Mesenchymal stem cell (in vitro differentiated cells and primary cell): ENCODE results near the gene EBP.

Source experiments
- DNase-seq: peaks from one replicate; pipeline ENCODE4 v3.0.0-alpha.2; 2013
- H2AFZ ChIP-seq: one replicate; pipeline ENCODE4 v1.6.1; 2013; ENCODE audit warnings: low read depth, mild to moderate bottlenecking, control low read depth, inconsistent platforms, low read length, moderate library complexity
- H2AK5ac ChIP-seq: 2 replicates; pipeline ENCODE4 v1.6.1; 2013; ENCODE audit warnings: low read length, moderate library complexity, mild to moderate bottlenecking, inconsistent platforms; ENCODE audit not compliant: severe bottlenecking
- H2BK120ac ChIP-seq: one replicate; pipeline ENCODE4 v1.6.1; 2013; ENCODE audit warnings: low read depth, mild to moderate bottlenecking, inconsistent platforms, low read length, moderate library complexity
- H2BK12ac ChIP-seq, 2 experiments: one replicate each; pipeline ENCODE4 v1.6.1; 2013; ENCODE audit warnings: inconsistent platforms in 2 of 2, low read length in 2 of 2, mild to moderate bottlenecking in 2 of 2, moderate library complexity in 2 of 2, control low read depth in 1 of 2
- H2BK15ac ChIP-seq: one replicate; pipeline ENCODE4 v1.6.1; 2013; ENCODE audit warnings: mild to moderate bottlenecking, low read depth, inconsistent platforms; ENCODE audit not compliant: poor library complexity, severe bottlenecking
- H2BK5ac ChIP-seq: 2 replicates; pipeline ENCODE4 v1.6.1; 2013; ENCODE audit warnings: low read depth, mild to moderate bottlenecking, low read length, control low read depth, inconsistent platforms; ENCODE audit not compliant: poor library complexity, severe bottlenecking
- H3K14ac ChIP-seq, 2 experiments: one replicate each; pipeline ENCODE4 v1.6.1; 2013; ENCODE audit warnings: inconsistent platforms in 2 of 2, low read length in 2 of 2, control low read depth in 1 of 2, mild to moderate bottlenecking in 1 of 2, moderate library complexity in 1 of 2
- H3K18ac ChIP-seq, 2 experiments: one replicate each; pipeline ENCODE4 v1.6.1; 2013; ENCODE audit warnings: inconsistent platforms in 2 of 2, low read length in 2 of 2, control low read depth in 1 of 2, low read depth in 1 of 2, mild to moderate bottlenecking in 1 of 2
- H3K23ac ChIP-seq, 2 experiments: one replicate each; pipeline ENCODE4 v1.6.1; 2013; ENCODE audit warnings: inconsistent platforms in 2 of 2, low read length in 2 of 2, mild to moderate bottlenecking in 2 of 2, moderate library complexity in 2 of 2, control low read depth in 1 of 2
- H3K27ac ChIP-seq: 2 replicates; pipeline ENCODE4 v1.5.1; 2013; ENCODE audit warnings: mild to moderate bottlenecking, moderate library complexity, low read length, control low read depth, inconsistent platforms; ENCODE audit not compliant: poor library complexity, severe bottlenecking
- H3K27me3 ChIP-seq, 2 experiments: 2 replicates each; pipeline versions ENCODE4 v1.6.1 to v1.7.0; 2013; ENCODE audit warnings: low read length in 2 of 2, mild to moderate bottlenecking in 2 of 2, moderate library complexity in 2 of 2, control low read depth in 1 of 2, inconsistent platforms in 1 of 2; ENCODE audit not compliant: control insufficient read depth in 1 of 2, insufficient read depth in 1 of 2
- H3K36me3 ChIP-seq, 2 experiments: 2 replicates each; pipeline versions ENCODE4 v1.6.1 to v1.7.0; 2013; ENCODE audit warnings: low read length in 2 of 2, control low read depth in 1 of 2, inconsistent platforms in 1 of 2, low read depth in 1 of 2, mild to moderate bottlenecking in 1 of 2; ENCODE audit not compliant: insufficient read depth in 2 of 2, control insufficient read depth in 1 of 2
- H3K4ac ChIP-seq, 2 experiments: one replicate each; pipeline ENCODE4 v1.6.1; 2013; ENCODE audit warnings: inconsistent platforms in 2 of 2, low read length in 2 of 2, mild to moderate bottlenecking in 2 of 2, moderate library complexity in 2 of 2, control low read depth in 1 of 2, low read depth in 1 of 2
- H3K4me1 ChIP-seq: 2 replicates; pipeline ENCODE4 v1.6.1; 2013; ENCODE audit warnings: low read depth, low read length, control low read depth; ENCODE audit not compliant: control insufficient read depth, insufficient read depth
- H3K4me2 ChIP-seq: 2 replicates; pipeline ENCODE4 v1.6.1; 2013; ENCODE audit warnings: low read length, mild to moderate bottlenecking, inconsistent platforms; ENCODE audit not compliant: poor library complexity, severe bottlenecking
- H3K4me3 ChIP-seq, 2 experiments: 2 replicates each; pipeline versions ENCODE4 v1.5.1 to v1.7.0; 2013; ENCODE audit warnings: low read length in 2 of 2, mild to moderate bottlenecking in 2 of 2, control low read depth in 1 of 2, low read depth in 1 of 2; ENCODE audit not compliant: insufficient read depth in 1 of 2
- H3K79me1 ChIP-seq: replicated peaks from 2 replicates; pipeline ENCODE4 v1.6.1; 2013; ENCODE audit warnings: mild to moderate bottlenecking, control low read depth, low read length, inconsistent platforms; ENCODE audit not compliant: poor library complexity, severe bottlenecking
- H3K9ac ChIP-seq: 2 replicates; pipeline ENCODE4 v1.7.0; 2013; ENCODE audit warnings: mild to moderate bottlenecking, low read length, moderate library complexity
- H3K9me3 ChIP-seq: 2 replicates; pipeline ENCODE4 v1.7.0; 2013; ENCODE audit warnings: mild to moderate bottlenecking, low read length; ENCODE audit not compliant: control insufficient read depth
- H4K8ac ChIP-seq: one replicate; pipeline ENCODE4 v1.6.1; 2013; ENCODE audit warnings: inconsistent platforms, mild to moderate bottlenecking, low read length, moderate library complexity
- H4K91ac ChIP-seq: one replicate; pipeline ENCODE4 v1.6.1; 2013; ENCODE audit warnings: mild to moderate bottlenecking, low read length, inconsistent platforms
- WGBS: methylation state at CpG from one replicate; pipeline ENCODE4 v1.1.7; 2013; ENCODE audit warnings: mixed read lengths; 5-methylcytosine and 5-hydroxymethylcytosine counted together

The EBP gene

GRCh38 chrX:48569958-48570357, 48.4 kb downstream of the EBP start:
- peak overlapping the region in 1 of 2 experiments; percentile 26 for H3K4ac ChIP-seq
- no peaks in the 10 kb centered on the region for H3K9me3 ChIP-seq
- H3K27ac ChIP-seq: no peak overlapping the region
- H3K23ac ChIP-seq: no peak overlapping the region
- no peak overlapping the region for H3K18ac ChIP-seq
- H3K4me2 ChIP-seq: no peak overlapping the region
- no peak for DNase-seq
- no peak overlapping the region for H3K14ac ChIP-seq
- H3K4me3 ChIP-seq: no peak overlapping the region
- H3K36me3 ChIP-seq: peaks cover 0 to under 1% of the 10 kb centered on the region in 2 experiments
- no peaks in the 10 kb centered on the region for H3K79me1 ChIP-seq
- no peaks in the 10 kb centered on the region for H3K27me3 ChIP-seq
- no peak overlapping the region for H4K91ac ChIP-seq
- no peak overlapping the region for H2AK5ac ChIP-seq
- H2BK15ac ChIP-seq: no peak overlapping the region
- no peak overlapping the region for H2AFZ ChIP-seq
- H3K4me1 ChIP-seq: peaks cover 3% of the 10 kb centered on the region
- H4K8ac ChIP-seq: no peak overlapping the region
- no peak overlapping the region for H2BK5ac ChIP-seq
- H3K9ac ChIP-seq: peak overlapping the region; percentile 38
- peak overlapping the region in 1 of 2 experiments; percentile 63 for H2BK12ac ChIP-seq
- WGBS: no CpG with 5 or more reads among the region's 1 CpG
- no peak overlapping the region for H2BK120ac ChIP-seq

- DNase-seq: no peak
- Histone ChIP-seq H3K23ac (no peak overlapping the region), H3K27me3 (no peaks in the 10 kb centered on the region), H4K91ac (peak overlapping the region; percentile 92), H3K4ac (peak overlapping the region; percentile 65 to 81), H2BK5ac (no peak overlapping the region), H3K14ac (no peak overlapping the region), H3K18ac (peak overlapping the region; percentile 38 to 86), H2AFZ (no peak overlapping the region), H4K8ac (peak overlapping the region; percentile 88), H3K27ac (peak overlapping the region; percentile 63), H3K4me2 (peak overlapping the region; percentile 44), H3K4me3 (peak overlapping the region; percentile 34 to 92), H3K9ac (peak overlapping the region; percentile 100), H3K9me3 (no peaks in the 10 kb centered on the region), H2BK15ac (no peak overlapping the region), H3K79me1 (no peaks in the 10 kb centered on the region), H3K36me3 (peaks cover 17 to 38% of the 10 kb centered on the region in 2 experiments), H2BK12ac (no peak overlapping the region), H2AK5ac (peak overlapping the region; percentile 98), H3K4me1 (peaks cover 12% of the 10 kb centered on the region), H2BK120ac (peak overlapping the region; percentile 49)
- 65% methylated on average over 17 of the region's 19 CpGs for WGBS
These were observed 52.2 kb downstream of the EBP start for GRCh38 chrX:48573690-48574269.

- H4K8ac ChIP-seq: peak within 1 kb of the TSS; percentile 100
- H3K23ac ChIP-seq: no peak within 1 kb of the TSS
- H3K14ac ChIP-seq: peak within 1 kb of the TSS in 1 of 2 experiments; percentile 75
- peaks cover 12% of the 10 kb centered on the region for H3K4me1 ChIP-seq
- peaks cover 21 to 46% of the 10 kb centered on the region in 2 experiments for H3K36me3 ChIP-seq
- no peaks in the 10 kb centered on the region for H3K27me3 ChIP-seq
- H3K79me1 ChIP-seq: no peaks in the 10 kb centered on the region
- peak within 1 kb of the TSS; percentile 98 for H2AK5ac ChIP-seq
- H3K4ac ChIP-seq: peak within 1 kb of the TSS; percentile 95 to 99
- H3K27ac ChIP-seq: peak within 1 kb of the TSS; percentile 100
- H3K4me2 ChIP-seq: peak within 1 kb of the TSS; percentile 49
- H2BK120ac ChIP-seq: peak within 1 kb of the TSS; percentile 92
- H3K18ac ChIP-seq: peak within 1 kb of the TSS; percentile 97 to 98
- H3K4me3 ChIP-seq: peak within 1 kb of the TSS; percentile 87 to 92
- H2BK12ac ChIP-seq: no peak within 1 kb of the TSS
- peak within 1 kb of the TSS; percentile 100 for H3K9ac ChIP-seq
- peak within 1 kb of the TSS; percentile 94 for H2BK5ac ChIP-seq
- no peak within 1 kb of the TSS for H2AFZ ChIP-seq
- under 1% methylated on average over 62 of the region's 71 CpGs for WGBS
- H2BK15ac ChIP-seq: peak within 1 kb of the TSS; percentile 83
- peak; percentile 91 for DNase-seq
- H4K91ac ChIP-seq: peak within 1 kb of the TSS; percentile 99
- H3K9me3 ChIP-seq: no peaks in the 10 kb centered on the region
These were observed 53.0 kb downstream of the EBP start, which contains the start of gene RBM3 for GRCh38 chrX:48574270-48575266. Gene RBM3 (plus strand): TSS chrX:48574484. CDS start chrX:48575181, 697 bp downstream.

GRCh38 chrX:48575642-48576041, 54.0 kb downstream of the EBP start:
- H3K9me3 ChIP-seq: no peaks in the 10 kb centered on the region
- H3K27ac ChIP-seq: no peak overlapping the region
- peaks cover 12% of the 10 kb centered on the region for H3K4me1 ChIP-seq
- peak overlapping the region in 1 of 2 experiments; percentile 84 for H3K4ac ChIP-seq
- H3K23ac ChIP-seq: no peak overlapping the region
- DNase-seq: no peak
- no peak overlapping the region for H2AFZ ChIP-seq
- H2AK5ac ChIP-seq: peak overlapping the region; percentile 22
- peak overlapping the region; percentile 49 for H3K4me2 ChIP-seq
- H3K14ac ChIP-seq: peak overlapping the region in 1 of 2 experiments; percentile 53
- WGBS: 70% methylated on average over 13 of the region's 13 CpGs
- no peaks in the 10 kb centered on the region for H3K27me3 ChIP-seq
- H4K8ac ChIP-seq: no peak overlapping the region
- H2BK120ac ChIP-seq: no peak overlapping the region
- no peak overlapping the region for H4K91ac ChIP-seq
- H3K36me3 ChIP-seq: peaks cover 21 to 53% of the 10 kb centered on the region in 2 experiments
- no peak overlapping the region for H2BK5ac ChIP-seq
- H3K4me3 ChIP-seq: peak overlapping the region; percentile 44 to 92
- no peak overlapping the region for H2BK15ac ChIP-seq
- peak overlapping the region; percentile 100 for H3K9ac ChIP-seq
- peak overlapping the region in 1 of 2 experiments; percentile 15 for H2BK12ac ChIP-seq
- no peaks in the 10 kb centered on the region for H3K79me1 ChIP-seq
- peak overlapping the region in 1 of 2 experiments; percentile 28 for H3K18ac ChIP-seq
